GM23338 (cell line): ENCODE measurements around the gene PIKFYVE.

Experiments used
- CREB1 ChIP-seq: fragments of 250-450 bp; sonication (Bioruptor Pico); IDR thresholded peaks from 2 replicates; pipeline ENCODE4 v1.5.0; 2020; ENCODE audit warnings: low read depth, mild to moderate bottlenecking, moderate library complexity
- ETS1 ChIP-seq: IDR thresholded peaks from 2 replicates; pipeline ENCODE4 v1.6.1; 2016; ENCODE audit warnings: antibody characterized with exemption
- EZH2 ChIP-seq: fragments of 200-600 bp; sonication (generic); IDR thresholded peaks from one replicate; pipeline ENCODE4 v1.8.0; 2017; ENCODE audit warnings: antibody characterized with exemption, mild to moderate bottlenecking, low read depth; ENCODE audit not compliant: unreplicated experiment
- EZH2phosphoT487 ChIP-seq: fragments of 200-600 bp; sonication (generic); IDR thresholded peaks from one replicate; pipeline ENCODE4 v1.8.1; 2018; ENCODE audit warnings: antibody characterized with exemption; ENCODE audit not compliant: unreplicated experiment
- JUNB ChIP-seq: IDR thresholded peaks from one replicate; pipeline ENCODE4 v1.6.1; 2016; ENCODE audit warnings: antibody characterized with exemption; ENCODE audit not compliant: unreplicated experiment
- NANOG ChIP-seq: IDR thresholded peaks from 2 replicates; pipeline ENCODE4 v1.6.1; 2016; ENCODE audit warnings: antibody characterized with exemption, borderline replicate concordance
- POLR2AphosphoS5 ChIP-seq: IDR thresholded peaks from 2 replicates; pipeline ENCODE4 v1.6.1; 2016; ENCODE audit warnings: antibody characterized with exemption, low read depth
- STAT1 ChIP-seq: IDR thresholded peaks from one replicate; pipeline ENCODE4 v1.6.1; 2016; ENCODE audit warnings: antibody characterized with exemption; ENCODE audit not compliant: unreplicated experiment
- ZNF114 ChIP-seq: fragments of 250-450 bp; sonication (Bioruptor Pico); IDR thresholded peaks from 2 replicates; pipeline ENCODE4 v1.5.0; 2020; ENCODE audit warnings: mild to moderate bottlenecking, moderate library complexity
- ZNF331 ChIP-seq: fragments of 250-450 bp; sonication (Bioruptor Pico); IDR thresholded peaks from 2 replicates; pipeline ENCODE4 v1.5.0; 2020; ENCODE audit warnings: low read depth, mild to moderate bottlenecking, moderate library complexity
- TF ChIP-seq, protein P1 (sequence below), 2 experiments: fragments of 200-600 bp in 1 of 2; sonication (generic) in 1 of 2; conservative IDR thresholded peaks; 2 replicates each; pipeline versions ENCODE4 v1.5.1 to v1.6.1; 2016 to 2017; ENCODE audit warnings: antibody characterized with exemption in 2 of 2, low read depth in 2 of 2, mild to moderate bottlenecking in 2 of 2, moderate library complexity in 1 of 2
- TF ChIP-seq, protein P2 (sequence below): IDR thresholded peaks from one replicate; pipeline ENCODE4 v1.6.1; 2018; ENCODE audit warnings: antibody characterized with exemption; ENCODE audit not compliant: unreplicated experiment

DNA sequence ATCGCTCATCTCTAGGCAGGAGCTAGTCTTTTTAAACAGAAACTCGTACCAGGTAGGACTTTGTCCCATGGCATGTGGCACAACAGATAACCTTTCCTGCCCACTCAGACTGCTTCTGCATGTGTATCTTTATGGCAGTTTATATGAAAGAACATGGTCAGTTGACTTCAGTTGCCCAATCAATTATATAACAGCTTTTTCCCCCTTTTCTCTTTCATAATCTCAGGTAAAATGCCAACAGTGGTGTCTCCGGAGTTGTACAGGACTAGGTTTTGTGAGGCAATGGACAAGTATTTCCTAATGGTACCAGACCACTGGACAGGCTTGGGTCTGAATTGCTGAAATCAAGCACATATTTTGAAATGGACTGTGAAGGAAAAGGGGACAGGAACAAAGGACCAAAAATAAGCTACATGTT lies 88.9 kb downstream of the PIKFYVE start:
- TF ChIP-seq, protein P1, sequence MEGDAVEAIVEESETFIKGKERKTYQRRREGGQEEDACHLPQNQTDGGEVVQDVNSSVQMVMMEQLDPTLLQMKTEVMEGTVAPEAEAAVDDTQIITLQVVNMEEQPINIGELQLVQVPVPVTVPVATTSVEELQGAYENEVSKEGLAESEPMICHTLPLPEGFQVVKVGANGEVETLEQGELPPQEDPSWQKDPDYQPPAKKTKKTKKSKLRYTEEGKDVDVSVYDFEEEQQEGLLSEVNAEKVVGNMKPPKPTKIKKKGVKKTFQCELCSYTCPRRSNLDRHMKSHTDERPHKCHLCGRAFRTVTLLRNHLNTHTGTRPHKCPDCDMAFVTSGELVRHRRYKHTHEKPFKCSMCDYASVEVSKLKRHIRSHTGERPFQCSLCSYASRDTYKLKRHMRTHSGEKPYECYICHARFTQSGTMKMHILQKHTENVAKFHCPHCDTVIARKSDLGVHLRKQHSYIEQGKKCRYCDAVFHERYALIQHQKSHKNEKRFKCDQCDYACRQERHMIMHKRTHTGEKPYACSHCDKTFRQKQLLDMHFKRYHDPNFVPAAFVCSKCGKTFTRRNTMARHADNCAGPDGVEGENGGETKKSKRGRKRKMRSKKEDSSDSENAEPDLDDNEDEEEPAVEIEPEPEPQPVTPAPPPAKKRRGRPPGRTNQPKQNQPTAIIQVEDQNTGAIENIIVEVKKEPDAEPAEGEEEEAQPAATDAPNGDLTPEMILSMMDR (conservative IDR thresholded peaks at IDR 0.05; ENCODE audit: low read depth in 2 of 2) = no peak
- TF ChIP-seq EZH2phosphoT487 (no peak), POLR2AphosphoS5 (no peak), STAT1 (no peak), EZH2 (no peak), JUNB (no peak), ZNF331 (CRISPR knock-in tag) (no peak), ETS1 (no peak), NANOG (no peak), CREB1 (CRISPR knock-in tag) (no peak), ZNF114 (CRISPR knock-in tag) (no peak)
- TF ChIP-seq, protein P2, sequence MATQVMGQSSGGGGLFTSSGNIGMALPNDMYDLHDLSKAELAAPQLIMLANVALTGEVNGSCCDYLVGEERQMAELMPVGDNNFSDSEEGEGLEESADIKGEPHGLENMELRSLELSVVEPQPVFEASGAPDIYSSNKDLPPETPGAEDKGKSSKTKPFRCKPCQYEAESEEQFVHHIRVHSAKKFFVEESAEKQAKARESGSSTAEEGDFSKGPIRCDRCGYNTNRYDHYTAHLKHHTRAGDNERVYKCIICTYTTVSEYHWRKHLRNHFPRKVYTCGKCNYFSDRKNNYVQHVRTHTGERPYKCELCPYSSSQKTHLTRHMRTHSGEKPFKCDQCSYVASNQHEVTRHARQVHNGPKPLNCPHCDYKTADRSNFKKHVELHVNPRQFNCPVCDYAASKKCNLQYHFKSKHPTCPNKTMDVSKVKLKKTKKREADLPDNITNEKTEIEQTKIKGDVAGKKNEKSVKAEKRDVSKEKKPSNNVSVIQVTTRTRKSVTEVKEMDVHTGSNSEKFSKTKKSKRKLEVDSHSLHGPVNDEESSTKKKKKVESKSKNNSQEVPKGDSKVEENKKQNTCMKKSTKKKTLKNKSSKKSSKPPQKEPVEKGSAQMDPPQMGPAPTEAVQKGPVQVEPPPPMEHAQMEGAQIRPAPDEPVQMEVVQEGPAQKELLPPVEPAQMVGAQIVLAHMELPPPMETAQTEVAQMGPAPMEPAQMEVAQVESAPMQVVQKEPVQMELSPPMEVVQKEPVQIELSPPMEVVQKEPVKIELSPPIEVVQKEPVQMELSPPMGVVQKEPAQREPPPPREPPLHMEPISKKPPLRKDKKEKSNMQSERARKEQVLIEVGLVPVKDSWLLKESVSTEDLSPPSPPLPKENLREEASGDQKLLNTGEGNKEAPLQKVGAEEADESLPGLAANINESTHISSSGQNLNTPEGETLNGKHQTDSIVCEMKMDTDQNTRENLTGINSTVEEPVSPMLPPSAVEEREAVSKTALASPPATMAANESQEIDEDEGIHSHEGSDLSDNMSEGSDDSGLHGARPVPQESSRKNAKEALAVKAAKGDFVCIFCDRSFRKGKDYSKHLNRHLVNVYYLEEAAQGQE = no peak
